ENCODE measurements around the gene TRAPPC3L.

Gene TRAPPC3L

GRCh38 chr6:116560130-116560529 lies 14.6 kb upstream of the TRAPPC3L start:
- Histone ChIP-seq H3K4me1 (ENCODE audit: control insufficient read depth, insufficient read depth, low read length) (peaks cover 3% of the 10 kb centered on the region), H3K27ac (ENCODE audit: low read length) (no peak overlapping the region), H3K9ac (ENCODE audit: low read length in 2 of 2) (no peak overlapping the region), H3K4me3 (ENCODE audit: low read length in 2 of 2) (no peak overlapping the region), H3K27me3 (ENCODE audit: control insufficient read depth in 1 of 2, insufficient read depth in 2 of 2, low read length in 2 of 2) (no peaks in the 10 kb centered on the region), H3K9me3 (ENCODE audit: control insufficient read depth in 2 of 2, low read length in 2 of 2) (no peaks in the 10 kb centered on the region), H3K36me3 (ENCODE audit: control insufficient read depth in 2 of 2, insufficient read depth in 2 of 2, low read length in 2 of 2) (no peaks in the 10 kb centered on the region)

GRCh38 chr6:116557893-116558292 lies 12.4 kb upstream of the TRAPPC3L start:
- Histone ChIP-seq H3K9ac (ENCODE audit: low read length in 2 of 2) (no peak overlapping the region), H3K4me1 (ENCODE audit: control insufficient read depth, insufficient read depth, low read length) (no peaks in the 10 kb centered on the region), H3K27ac (ENCODE audit: low read length) (no peak overlapping the region), H3K9me3 (ENCODE audit: control insufficient read depth in 2 of 2, low read length in 2 of 2) (no peaks in the 10 kb centered on the region), H3K36me3 (ENCODE audit: control insufficient read depth in 2 of 2, insufficient read depth in 2 of 2, low read length in 2 of 2) (no peaks in the 10 kb centered on the region), H3K4me3 (ENCODE audit: low read length in 2 of 2) (no peak overlapping the region), H3K27me3 (ENCODE audit: control insufficient read depth in 1 of 2, insufficient read depth in 2 of 2, low read length in 2 of 2) (no peaks in the 10 kb centered on the region)

GRCh38 chr6:116556814-116557415 lies 11.4 kb upstream of the TRAPPC3L start:
- Histone ChIP-seq H3K27ac (ENCODE audit: low read length) (no peak overlapping the region), H3K4me1 (ENCODE audit: control insufficient read depth, insufficient read depth, low read length) (no peaks in the 10 kb centered on the region)

GRCh38 chr6:116556065-116556464 lies 10.6 kb upstream of the TRAPPC3L start:
- Histone ChIP-seq H3K4me1 (ENCODE audit: control insufficient read depth, insufficient read depth, low read length) (no peaks in the 10 kb centered on the region), H3K36me3 (ENCODE audit: control insufficient read depth in 2 of 2, insufficient read depth in 2 of 2, low read length in 2 of 2) (no peaks in the 10 kb centered on the region), H3K27ac (ENCODE audit: low read length) (no peak overlapping the region), H3K9ac (ENCODE audit: low read length in 2 of 2) (no peak overlapping the region), H3K9me3 (ENCODE audit: control insufficient read depth in 2 of 2, low read length in 2 of 2) (no peaks in the 10 kb centered on the region), H3K27me3 (ENCODE audit: control insufficient read depth in 1 of 2, insufficient read depth in 2 of 2, low read length in 2 of 2) (no peaks in the 10 kb centered on the region), H3K4me3 (ENCODE audit: low read length in 2 of 2) (no peak overlapping the region)

More at GRCh38 chr6:116556814-116557415, 11.4 kb upstream of the TRAPPC3L start:
- H3K9me3 ChIP-seq (ENCODE audit: control insufficient read depth in 2 of 2, low read length in 2 of 2): no peaks in the 10 kb centered on the region
- H3K9ac ChIP-seq (ENCODE audit: low read length in 2 of 2): no peak overlapping the region
- H3K4me3 ChIP-seq (ENCODE audit: low read length in 2 of 2): no peak overlapping the region
- no peaks in the 10 kb centered on the region for H3K27me3 ChIP-seq (ENCODE audit: control insufficient read depth in 1 of 2, insufficient read depth in 2 of 2, low read length in 2 of 2)
- no peaks in the 10 kb centered on the region for H3K36me3 ChIP-seq (ENCODE audit: control insufficient read depth in 2 of 2, insufficient read depth in 2 of 2, low read length in 2 of 2)

GRCh38 chr6:116553451-116553850 lies 8.0 kb upstream of the TRAPPC3L start, which contains the start of gene CALHM4:
TSS of gene CALHM4 (plus strand) at chr6:116553751. CDS start at chr6:116553794, 43 bp downstream.
- no peaks in the 10 kb centered on the region for H3K4me1 ChIP-seq (ENCODE audit: control insufficient read depth, insufficient read depth, low read length)
- H3K9me3 ChIP-seq (ENCODE audit: control insufficient read depth in 2 of 2, low read length in 2 of 2): no peaks in the 10 kb centered on the region
- no peak within 1 kb of the TSS for H3K27ac ChIP-seq (ENCODE audit: low read length)
- H3K27me3 ChIP-seq (ENCODE audit: control insufficient read depth in 1 of 2, insufficient read depth in 2 of 2, low read length in 2 of 2): no peaks in the 10 kb centered on the region
- H3K4me3 ChIP-seq (ENCODE audit: low read length in 2 of 2): no peak within 1 kb of the TSS
- H3K36me3 ChIP-seq (ENCODE audit: control insufficient read depth in 2 of 2, insufficient read depth in 2 of 2, low read length in 2 of 2): no peaks in the 10 kb centered on the region
- no peak within 1 kb of the TSS for H3K9ac ChIP-seq (ENCODE audit: low read length in 2 of 2)

GRCh38 chr6:116550796-116551195 lies 5.3 kb upstream of the TRAPPC3L start:
- Histone ChIP-seq H3K9me3 (ENCODE audit: control insufficient read depth in 2 of 2, low read length in 2 of 2) (no peaks in the 10 kb centered on the region), H3K27ac (ENCODE audit: low read length) (no peak overlapping the region), H3K4me1 (ENCODE audit: control insufficient read depth, insufficient read depth, low read length) (no peaks in the 10 kb centered on the region), H3K36me3 (ENCODE audit: control insufficient read depth in 2 of 2, insufficient read depth in 2 of 2, low read length in 2 of 2) (no peaks in the 10 kb centered on the region), H3K9ac (ENCODE audit: low read length in 2 of 2) (no peak overlapping the region), H3K4me3 (ENCODE audit: low read length in 2 of 2) (no peak overlapping the region), H3K27me3 (ENCODE audit: control insufficient read depth in 1 of 2, insufficient read depth in 2 of 2, low read length in 2 of 2) (no peaks in the 10 kb centered on the region)

- Histone ChIP-seq H3K27ac (ENCODE audit: low read length) (no peak overlapping the region), H3K9me3 (ENCODE audit: control insufficient read depth in 2 of 2, low read length in 2 of 2) (no peaks in the 10 kb centered on the region), H3K36me3 (ENCODE audit: control insufficient read depth in 2 of 2, insufficient read depth in 2 of 2, low read length in 2 of 2) (no peaks in the 10 kb centered on the region), H3K4me3 (ENCODE audit: low read length in 2 of 2) (no peak overlapping the region), H3K27me3 (ENCODE audit: control insufficient read depth in 1 of 2, insufficient read depth in 2 of 2, low read length in 2 of 2) (no peaks in the 10 kb centered on the region), H3K4me1 (ENCODE audit: control insufficient read depth, insufficient read depth, low read length) (no peaks in the 10 kb centered on the region), H3K9ac (ENCODE audit: low read length in 2 of 2) (no peak overlapping the region)
Observed at GRCh38 chr6:116547358-116547757, 1.9 kb upstream of the TRAPPC3L start.

GRCh38 chr6:116543149-116543548 lies 2.3 kb downstream of the TRAPPC3L start:
- Histone ChIP-seq H3K36me3 (ENCODE audit: control insufficient read depth in 2 of 2, insufficient read depth in 2 of 2, low read length in 2 of 2) (no peaks in the 10 kb centered on the region), H3K27me3 (ENCODE audit: control insufficient read depth in 1 of 2, insufficient read depth in 2 of 2, low read length in 2 of 2) (no peaks in the 10 kb centered on the region), H3K4me1 (ENCODE audit: control insufficient read depth, insufficient read depth, low read length) (no peaks in the 10 kb centered on the region), H3K9me3 (ENCODE audit: control insufficient read depth in 2 of 2, low read length in 2 of 2) (no peaks in the 10 kb centered on the region), H3K4me3 (ENCODE audit: low read length in 2 of 2) (no peak overlapping the region), H3K9ac (ENCODE audit: low read length in 2 of 2) (no peak overlapping the region), H3K27ac (ENCODE audit: low read length) (no peak overlapping the region)

GRCh38 chr6:116542426-116542825 lies 3.1 kb downstream of the TRAPPC3L start:
- H3K36me3 ChIP-seq (ENCODE audit: control insufficient read depth in 2 of 2, insufficient read depth in 2 of 2, low read length in 2 of 2): no peaks in the 10 kb centered on the region
- H3K4me1 ChIP-seq (ENCODE audit: control insufficient read depth, insufficient read depth, low read length): no peaks in the 10 kb centered on the region
- no peak overlapping the region for H3K27ac ChIP-seq (ENCODE audit: low read length)
- H3K4me3 ChIP-seq (ENCODE audit: low read length in 2 of 2): no peak overlapping the region
- no peak overlapping the region for H3K9ac ChIP-seq (ENCODE audit: low read length in 2 of 2)
- no peaks in the 10 kb centered on the region for H3K9me3 ChIP-seq (ENCODE audit: control insufficient read depth in 2 of 2, low read length in 2 of 2)
- no peaks in the 10 kb centered on the region for H3K27me3 ChIP-seq (ENCODE audit: control insufficient read depth in 1 of 2, insufficient read depth in 2 of 2, low read length in 2 of 2)

GRCh38 chr6:116536216-116536621 lies 9.3 kb downstream of the TRAPPC3L start:
- Histone ChIP-seq H3K27ac (ENCODE audit: low read length) (no peak overlapping the region), H3K27me3 (ENCODE audit: control insufficient read depth in 1 of 2, insufficient read depth in 2 of 2, low read length in 2 of 2) (no peaks in the 10 kb centered on the region), H3K36me3 (ENCODE audit: control insufficient read depth in 2 of 2, insufficient read depth in 2 of 2, low read length in 2 of 2) (no peaks in the 10 kb centered on the region), H3K9me3 (ENCODE audit: control insufficient read depth in 2 of 2, low read length in 2 of 2) (no peaks in the 10 kb centered on the region), H3K4me3 (ENCODE audit: low read length in 2 of 2) (no peak overlapping the region), H3K9ac (ENCODE audit: low read length in 2 of 2) (no peak overlapping the region), H3K4me1 (ENCODE audit: control insufficient read depth, insufficient read depth, low read length) (no peaks in the 10 kb centered on the region)

- Histone ChIP-seq H3K27me3 (ENCODE audit: control insufficient read depth in 1 of 2, insufficient read depth in 2 of 2, low read length in 2 of 2) (no peaks in the 10 kb centered on the region), H3K27ac (ENCODE audit: low read length) (no peak overlapping the region), H3K9me3 (ENCODE audit: control insufficient read depth in 2 of 2, low read length in 2 of 2) (no peaks in the 10 kb centered on the region), H3K4me3 (ENCODE audit: low read length in 2 of 2) (no peak overlapping the region), H3K4me1 (ENCODE audit: control insufficient read depth, insufficient read depth, low read length) (no peaks in the 10 kb centered on the region), H3K36me3 (ENCODE audit: control insufficient read depth in 2 of 2, insufficient read depth in 2 of 2, low read length in 2 of 2) (no peaks in the 10 kb centered on the region), H3K9ac (ENCODE audit: low read length in 2 of 2) (no peak overlapping the region)
Observed at GRCh38 chr6:116535109-116535508, 10.4 kb downstream of the TRAPPC3L start.

Measured in stomach smooth muscle (tissue), 2 donors.